ENCODE data around the gene PRKN. TPM values are rescaled to one million over a fixed set of nuclear protein-coding genes. Genes with fewer than 3 reads are reported as not detected.

PRKN gene
- total and polyA plus RNA-seq, 2 experiments from 2014 or later = 0.10 to 0.84 TPM

- ATAC-seq = no peak
- no peaks in the 10 kb centered on the region for H3K27me3 ChIP-seq (ENCODE audit: insufficient read depth)
These were observed 42.0 kb downstream of the PRKN start for GRCh38 chr6:162685586-162685985.

More at GRCh38 chr6:162685586-162685985, 42.0 kb downstream of the PRKN start:
- H3K27ac Mint-ChIP-seq = no peak overlapping the region
- H4K20me1 ChIP-seq (replicated peaks; ENCODE audit: insufficient read depth) = no peaks in the 10 kb centered on the region
- TF ChIP-seq JUNB (IDR thresholded peaks at IDR 0.05; ENCODE audit: unreplicated experiment) = no peak
- TF ChIP-seq EZH2 (IDR thresholded peaks at IDR 0.05; ENCODE audit: low read depth, unreplicated experiment) = no peak
- TF ChIP-seq REST (IDR thresholded peaks at IDR 0.05; ENCODE audit: unreplicated experiment) = no peak
- no peak for TF ChIP-seq ZNF331 (CRISPR knock-in tag; IDR thresholded peaks at IDR 0.05; ENCODE audit: low read depth)
- TF ChIP-seq ETS1 (IDR thresholded peaks at IDR 0.05) = no peak
- TF ChIP-seq CTCF (conservative IDR thresholded peaks at IDR 0.05; ENCODE audit: low read depth in 2 of 2) = no peak
- no peaks in the 10 kb centered on the region for H3K79me2 ChIP-seq (replicated peaks; ENCODE audit: insufficient read depth)
- H3K36me3 ChIP-seq (ENCODE audit: insufficient read depth) = no peaks in the 10 kb centered on the region
- DNase-seq (ENCODE audit: low spot score) = no peak
- peaks cover 31% of the 10 kb centered on the region; the same call in 2 of the 3 replicates for H3K4me1 Mint-ChIP-seq
- H3K36me3 Mint-ChIP-seq (ENCODE audit: low read depth) = no peaks in the 10 kb centered on the region
- no peaks in the 10 kb centered on the region for H3K27me3 Mint-ChIP-seq (ENCODE audit: insufficient read depth, low read depth, poor library complexity)
- H3F3A ChIP-seq (replicated peaks; ENCODE audit: low read depth) = no peaks in the 10 kb centered on the region
- no peak overlapping the region for H3K4me3 ChIP-seq
- H3K4me2 ChIP-seq = no peak overlapping the region
- H3K27ac ChIP-seq (ENCODE audit: low read depth) = no peak overlapping the region
- no peak overlapping the region for H3K4me3 Mint-ChIP-seq
- no peak overlapping the region for H2AFZ ChIP-seq
- peaks cover 17% of the 10 kb centered on the region for H3K4me1 ChIP-seq (ENCODE audit: insufficient read depth)
- no peaks in the 10 kb centered on the region; the same call in 2 of the 3 replicates for H3K9me3 Mint-ChIP-seq
- H3K9me2 ChIP-seq (ENCODE audit: insufficient read depth) = no peaks in the 10 kb centered on the region

Data from GM23338 (cell line).